Astrocyte (in vitro differentiated cells and primary cell): ENCODE measurements around the gene PHB1. TPM values are rescaled to one million over a fixed set of nuclear protein-coding genes. Genes with fewer than 3 reads are reported as not detected.
A peak's percentile ranks its signal among the peaks of the same experiment; 100 is the strongest.

ENCODE experiments used
- DNase-seq: peaks from one replicate; pipeline ENCODE4 v3.0.0-alpha.2; 2010; ENCODE audit warnings: low read depth
- FAIRE-seq: peaks from 2 replicates; lab custom pipeline; 2011; peaks lifted over from hg19 to GRCh38; lab: Jason Lieb, UNC
- H2AFZ ChIP-seq: 2 replicates; pipeline ENCODE4 v1.6.0; 2012; ENCODE audit warnings: low read depth, low read length, inconsistent platforms
- H3K27ac ChIP-seq: 2 replicates; pipeline ENCODE4 v1.5.1; 2011; ENCODE audit warnings: low read depth, low read length, inconsistent platforms
- H3K27me3 ChIP-seq: 2 replicates; pipeline ENCODE4 v1.6.0; 2011; ENCODE audit warnings: low read length, inconsistent platforms; ENCODE audit not compliant: insufficient read depth
- H3K36me3 ChIP-seq: 2 replicates; pipeline ENCODE4 v1.5.1; 2011; ENCODE audit warnings: low read length, inconsistent platforms; ENCODE audit not compliant: insufficient read depth
- H3K4me1 ChIP-seq: 2 replicates; pipeline ENCODE4 v1.5.1; 2011; ENCODE audit warnings: low read length, inconsistent platforms; ENCODE audit not compliant: insufficient read depth
- H3K4me2 ChIP-seq: 2 replicates; pipeline ENCODE4 v1.6.0; 2012; ENCODE audit warnings: low read length, inconsistent platforms
- H3K4me3 ChIP-seq: 2 replicates; pipeline ENCODE4 v1.5.1; 2011; ENCODE audit warnings: low read depth, mild to moderate bottlenecking, low read length, inconsistent platforms; ENCODE audit not compliant: insufficient read depth
- H3K79me2 ChIP-seq: 2 replicates; pipeline ENCODE4 v1.6.0; 2012; ENCODE audit warnings: mild to moderate bottlenecking, low read length, inconsistent platforms; ENCODE audit not compliant: insufficient read depth
- H3K9ac ChIP-seq: 2 replicates; pipeline ENCODE4 v1.6.0; 2012; ENCODE audit warnings: mild to moderate bottlenecking, low read length, inconsistent platforms
- H3K9me3 ChIP-seq: 2 replicates; pipeline ENCODE4 v1.5.1; 2012; ENCODE audit warnings: low read depth, mild to moderate bottlenecking, low read length, inconsistent platforms; ENCODE audit not compliant: insufficient read depth
- H4K20me1 ChIP-seq: 2 replicates; pipeline ENCODE4 v1.6.0; 2012; ENCODE audit warnings: low read length, inconsistent platforms; ENCODE audit not compliant: insufficient read depth
- H3K27ac Mint-ChIP-seq: one replicate; pipeline ENCODE4 v1.8.0; 2021; ENCODE audit warnings: mild to moderate bottlenecking, mixed read lengths; ENCODE audit not compliant: unreplicated experiment
- H3K27me3 Mint-ChIP-seq: one replicate; pipeline ENCODE4 v1.8.0; 2021; ENCODE audit warnings: low read depth, mixed read lengths; ENCODE audit not compliant: unreplicated experiment
- H3K36me3 Mint-ChIP-seq: one replicate; pipeline ENCODE4 v1.8.0; 2021; ENCODE audit warnings: low read depth, mixed read lengths; ENCODE audit not compliant: unreplicated experiment
- H3K4me1 Mint-ChIP-seq: one replicate; pipeline ENCODE4 v1.8.0; 2021; ENCODE audit warnings: low read depth, mixed read lengths; ENCODE audit not compliant: unreplicated experiment
- H3K4me3 Mint-ChIP-seq: one replicate; pipeline ENCODE4 v1.8.0; 2021; ENCODE audit warnings: mild to moderate bottlenecking, moderate library complexity, mixed read lengths; ENCODE audit not compliant: unreplicated experiment
- H3K9me3 Mint-ChIP-seq: one replicate; pipeline ENCODE4 v1.8.0; 2021; ENCODE audit warnings: mild to moderate bottlenecking, mixed read lengths; ENCODE audit not compliant: unreplicated experiment
- EZH2 ChIP-seq: IDR thresholded peaks from 2 replicates; pipeline ENCODE4 v1.6.1; 2012; ENCODE audit warnings: mild to moderate bottlenecking, low read length, inconsistent platforms; ENCODE audit not compliant: insufficient read depth
- total RNA-seq: library from RNA; stranded (reverse); gene quantifications from 2 replicates; pipeline ENCODE4 v1.2.1, GENCODE V29; 2021
- TF ChIP-seq, protein P1 (sequence below): IDR thresholded peaks from 2 replicates; pipeline ENCODE4 v1.5.1; 2011; ENCODE audit warnings: low read depth, mild to moderate bottlenecking, inconsistent platforms, low read length, moderate library complexity; ENCODE audit not compliant: insufficient read depth

Gene PHB1
- total RNA-seq, 1 donor from 2014 or later: 227 TPM

DNA sequence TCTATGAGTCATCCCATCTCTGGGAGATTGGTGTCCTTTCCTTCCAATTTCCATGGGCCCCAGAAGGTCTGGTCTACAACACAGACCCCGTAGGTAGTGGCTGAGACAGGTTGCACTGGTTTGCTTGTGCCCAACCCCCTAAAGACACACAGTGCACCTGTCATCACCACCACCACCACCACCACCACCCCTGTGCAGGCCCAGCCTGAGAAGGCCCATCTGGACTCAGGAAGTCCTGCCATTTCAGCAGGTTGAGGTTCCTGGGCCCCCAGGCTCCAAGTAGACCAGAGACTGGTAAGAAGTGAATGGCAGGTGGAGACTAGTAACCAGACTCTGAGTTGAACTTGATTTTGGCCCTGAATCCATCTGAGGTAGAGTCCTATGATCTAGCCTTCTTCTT is 25.9 kb upstream of the PHB1 start:
- Histone ChIP-seq H3K9ac (no peak overlapping the region), H3K4me1 (peaks cover 29% of the 10 kb centered on the region), H3K4me3 (no peak overlapping the region), H3K27ac (no peak overlapping the region), H3K4me2 (no peak overlapping the region), H2AFZ (no peak overlapping the region), H4K20me1 (no peaks in the 10 kb centered on the region), H3K79me2 (no peaks in the 10 kb centered on the region), H3K9me3 (no peaks in the 10 kb centered on the region), H3K36me3 (no peaks in the 10 kb centered on the region), H3K27me3 (peaks cover 27% of the 10 kb centered on the region)
- TF ChIP-seq, protein P1, sequence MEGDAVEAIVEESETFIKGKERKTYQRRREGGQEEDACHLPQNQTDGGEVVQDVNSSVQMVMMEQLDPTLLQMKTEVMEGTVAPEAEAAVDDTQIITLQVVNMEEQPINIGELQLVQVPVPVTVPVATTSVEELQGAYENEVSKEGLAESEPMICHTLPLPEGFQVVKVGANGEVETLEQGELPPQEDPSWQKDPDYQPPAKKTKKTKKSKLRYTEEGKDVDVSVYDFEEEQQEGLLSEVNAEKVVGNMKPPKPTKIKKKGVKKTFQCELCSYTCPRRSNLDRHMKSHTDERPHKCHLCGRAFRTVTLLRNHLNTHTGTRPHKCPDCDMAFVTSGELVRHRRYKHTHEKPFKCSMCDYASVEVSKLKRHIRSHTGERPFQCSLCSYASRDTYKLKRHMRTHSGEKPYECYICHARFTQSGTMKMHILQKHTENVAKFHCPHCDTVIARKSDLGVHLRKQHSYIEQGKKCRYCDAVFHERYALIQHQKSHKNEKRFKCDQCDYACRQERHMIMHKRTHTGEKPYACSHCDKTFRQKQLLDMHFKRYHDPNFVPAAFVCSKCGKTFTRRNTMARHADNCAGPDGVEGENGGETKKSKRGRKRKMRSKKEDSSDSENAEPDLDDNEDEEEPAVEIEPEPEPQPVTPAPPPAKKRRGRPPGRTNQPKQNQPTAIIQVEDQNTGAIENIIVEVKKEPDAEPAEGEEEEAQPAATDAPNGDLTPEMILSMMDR: no peak
- no peak for TF ChIP-seq EZH2
- Mint-ChIP-seq H3K4me1 (peaks cover 18% of the 10 kb centered on the region), H3K9me3 (peaks cover 8% of the 10 kb centered on the region), H3K27ac (no peak overlapping the region), H3K36me3 (no peaks in the 10 kb centered on the region), H3K27me3 (peaks cover 60% of the 10 kb centered on the region), H3K4me3 (peak overlapping the region; percentile 36)
- DNase-seq: no peak
- FAIRE-seq: no peak

DNA sequence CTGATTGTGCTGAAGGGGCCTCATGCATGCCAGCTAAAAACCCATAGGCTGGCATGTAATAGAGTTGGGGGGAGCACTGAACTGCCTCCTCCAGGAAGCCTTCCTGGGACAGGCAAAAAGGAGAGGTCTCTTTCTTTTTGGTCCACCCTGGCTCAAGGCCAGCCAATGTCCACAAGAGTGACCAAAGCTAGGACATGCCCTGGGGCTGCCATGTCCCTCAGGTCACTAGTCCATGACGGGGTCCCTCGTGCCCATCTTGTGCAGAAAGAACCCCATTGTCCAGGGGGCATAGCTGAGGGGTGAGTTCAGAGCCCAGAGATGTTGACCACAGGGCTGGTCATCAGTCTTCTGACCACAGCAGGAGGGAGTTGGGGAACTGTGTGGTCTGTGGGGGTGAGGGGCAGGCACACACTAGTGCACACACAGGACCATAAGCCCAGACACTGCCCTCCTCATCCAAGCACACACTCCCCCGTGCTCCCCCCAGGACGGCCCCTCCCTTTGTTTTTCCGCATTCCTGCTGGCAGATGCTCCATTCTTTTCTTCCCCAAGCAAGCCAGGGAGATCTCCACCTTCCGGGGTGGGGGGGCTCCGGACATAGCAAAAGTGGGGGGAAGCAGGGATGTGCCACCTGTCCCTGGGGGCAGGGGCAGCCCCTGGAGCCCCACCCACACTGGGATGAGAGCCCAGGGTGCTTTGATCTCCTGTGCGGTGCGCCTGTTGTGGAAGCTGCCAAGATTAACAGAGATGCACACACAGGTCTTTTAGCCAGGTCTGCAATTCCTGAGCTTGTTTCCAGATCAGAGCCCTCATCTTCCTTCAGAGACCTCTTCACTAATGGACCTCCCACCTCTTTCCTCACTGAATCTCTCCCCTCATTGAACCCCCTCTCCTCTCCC is 25.2 kb upstream of the PHB1 start:
- H3K4me1 ChIP-seq: peaks cover 29% of the 10 kb centered on the region
- no peak overlapping the region for H3K4me3 ChIP-seq
- H3K27ac ChIP-seq: no peak overlapping the region
- Mint-ChIP-seq H3K4me1 (peaks cover 18% of the 10 kb centered on the region), H3K27me3 (peaks cover 62% of the 10 kb centered on the region), H3K9me3 (peaks cover 8% of the 10 kb centered on the region), H3K36me3 (no peaks in the 10 kb centered on the region), H3K4me3 (no peak overlapping the region), H3K27ac (no peak overlapping the region)
- peak; percentile 68 for DNase-seq
- TF ChIP-seq, protein P1: no peak
- no peak for TF ChIP-seq EZH2
- H4K20me1 ChIP-seq: no peaks in the 10 kb centered on the region
- no peaks in the 10 kb centered on the region for H3K36me3 ChIP-seq
- peaks cover 24% of the 10 kb centered on the region for H3K27me3 ChIP-seq
- H3K79me2 ChIP-seq: no peaks in the 10 kb centered on the region
- no peak overlapping the region for H2AFZ ChIP-seq
- no peaks in the 10 kb centered on the region for H3K9me3 ChIP-seq
- H3K9ac ChIP-seq: no peak overlapping the region
- peak overlapping the region; percentile 1 for H3K4me2 ChIP-seq
- FAIRE-seq: no peak

DNA sequence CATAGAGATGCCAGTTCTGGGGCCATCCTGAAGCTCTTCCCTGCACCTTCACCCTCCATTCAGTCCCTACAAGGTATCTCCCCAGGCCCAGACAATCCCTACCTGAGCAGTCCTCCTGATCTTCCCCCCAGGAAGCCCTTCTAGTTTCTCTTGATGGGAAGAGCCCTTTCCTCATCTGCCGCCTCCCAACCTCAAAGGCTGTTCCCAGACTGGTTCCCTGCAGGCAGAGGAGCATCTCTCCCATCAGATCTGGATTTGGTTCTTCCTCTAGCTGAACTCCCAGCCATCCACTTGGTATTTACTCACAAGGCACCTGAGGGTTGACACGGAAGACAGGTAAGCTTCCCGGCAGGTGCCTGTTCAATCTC is 24.6 kb upstream of the PHB1 start:
- Mint-ChIP-seq H3K9me3 (peaks cover 8% of the 10 kb centered on the region), H3K4me1 (peaks cover 18% of the 10 kb centered on the region), H3K27ac (no peak overlapping the region), H3K27me3 (peaks cover 62% of the 10 kb centered on the region), H3K4me3 (no peak overlapping the region), H3K36me3 (no peaks in the 10 kb centered on the region)
- Histone ChIP-seq H3K9ac (no peak overlapping the region), H3K27ac (no peak overlapping the region), H3K27me3 (peaks cover 23% of the 10 kb centered on the region), H3K9me3 (no peaks in the 10 kb centered on the region), H4K20me1 (no peaks in the 10 kb centered on the region), H2AFZ (no peak overlapping the region), H3K79me2 (no peaks in the 10 kb centered on the region), H3K36me3 (no peaks in the 10 kb centered on the region), H3K4me3 (no peak overlapping the region), H3K4me1 (peaks cover 29% of the 10 kb centered on the region), H3K4me2 (peak overlapping the region; percentile 76)
- DNase-seq: no peak
- TF ChIP-seq EZH2: no peak
- TF ChIP-seq, protein P1: no peak
- FAIRE-seq: no peak
